ENCODE measurements around the gene CSMD2. TPM values are rescaled to one million over a fixed set of nuclear protein-coding genes. Genes with fewer than 3 reads are reported as not detected.

CSMD2 gene
- total RNA-seq, 1 experiment from 2014 or later, result 13.2 TPM

GRCh38 chr1:33790577-33790976, 374.5 kb downstream of the CSMD2 start:
- POLR2A ChIA-PET, result no interaction called here
- CTCF ChIA-PET, result no interaction called here
- TF ChIP-seq FOXP1 (CRISPR knock-in tag; IDR thresholded peaks at IDR 0.05; ENCODE audit: borderline replicate concordance), result no peak
- TF ChIP-seq CTCF (IDR thresholded peaks at IDR 0.05), result no peak
- TF ChIP-seq USF1 (CRISPR knock-in tag; IDR thresholded peaks at IDR 0.05), result no peak
- no peak for TF ChIP-seq E2F1 (CRISPR knock-in tag; IDR thresholded peaks at IDR 0.05)
- no peak for TF ChIP-seq AR (CRISPR knock-in tag; IDR thresholded peaks at IDR 0.05)
- no peak for TF ChIP-seq E2F5 (CRISPR knock-in tag; IDR thresholded peaks at IDR 0.05)
- no peak for TF ChIP-seq ESRRA (CRISPR knock-in tag; IDR thresholded peaks at IDR 0.05; ENCODE audit: borderline replicate concordance)
- no peak for TF ChIP-seq CREB1 (CRISPR knock-in tag; IDR thresholded peaks at IDR 0.05)
- no peak for TF ChIP-seq ATF3 (CRISPR knock-in tag; conservative IDR thresholded peaks at IDR 0.05)
- TF ChIP-seq GTF2I (CRISPR knock-in tag; conservative IDR thresholded peaks at IDR 0.05), result no peak
- TF ChIP-seq JUN (CRISPR knock-in tag; IDR thresholded peaks at IDR 0.05), result no peak
- TF ChIP-seq MXD4 (CRISPR knock-in tag; IDR thresholded peaks at IDR 0.05; ENCODE audit: borderline replicate concordance), result no peak
- TF ChIP-seq HMGA2 (CRISPR knock-in tag; IDR thresholded peaks at IDR 0.05), result no peak
- TF ChIP-seq ATF1 (CRISPR knock-in tag; IDR thresholded peaks at IDR 0.05), result no peak
- no peak for TF ChIP-seq ZNF532 (CRISPR knock-in tag; IDR thresholded peaks at IDR 0.05; ENCODE audit: borderline replicate concordance)
- TF ChIP-seq ARID4B (CRISPR knock-in tag; IDR thresholded peaks at IDR 0.05; ENCODE audit: borderline replicate concordance), result no peak
- no peak for TF ChIP-seq PRDM15 (CRISPR knock-in tag; IDR thresholded peaks at IDR 0.05)

More at GRCh38 chr1:33790577-33790976, 374.5 kb downstream of the CSMD2 start:
- no peak for ATAC-seq
- Mint-ChIP-seq H3K4me3 (no peak overlapping the region), H3K4me1 (no peaks in the 10 kb centered on the region), H3K9me3 (no peaks in the 10 kb centered on the region), H3K27me3 (ENCODE audit: low read depth) (no peaks in the 10 kb centered on the region), H3K36me3 (peaks cover 20% of the 10 kb centered on the region), H3K27ac (no peak overlapping the region)
- DNase-seq (ENCODE audit: low spot score), result no peak

All from WTC11 (cell line).